WTC11 (cell line): ENCODE measurements around the gene MARCHF7. TPM values are rescaled to one million over a fixed set of nuclear protein-coding genes. Genes with fewer than 3 reads are reported as not detected.

Experiments
- ATAC-seq: fragments of 200-7000 bp; cut with Tn5 transposase; 2 replicates; pipeline ENCODE4 v1.10.0; 2021; ENCODE audit warnings: mild to moderate bottlenecking, moderate library complexity
- CTCF ChIA-PET: fragments of 300-600 bp; sonication (Branson Sonifier 250); formaldehyde crosslinking; loops from one replicate; lab custom pipeline; 2021; ENCODE audit warnings: antibody characterized with exemption; lab: Charles Lee
- POLR2A ChIA-PET: fragments of 350-600 bp; sonication (Branson Sonifier 250); formaldehyde crosslinking; loops from one replicate; lab custom pipeline; 2021; ENCODE audit warnings: antibody characterized with exemption; lab: Charles Lee
- DNase-seq: peaks from one replicate; pipeline ENCODE4 v3.0.0; 2021; ENCODE audit warnings: low spot score
- H3K27ac Mint-ChIP-seq: 2 replicates; pipeline ENCODE4 v1.8.0; 2021; ENCODE audit warnings: mixed read lengths
- H3K27me3 Mint-ChIP-seq: 2 replicates; pipeline ENCODE4 v1.8.0; 2021; ENCODE audit warnings: low read depth, mild to moderate bottlenecking, moderate library complexity, mixed read lengths
- H3K36me3 Mint-ChIP-seq: 2 replicates; pipeline ENCODE4 v1.8.0; 2021; ENCODE audit warnings: mixed read lengths
- H3K4me1 Mint-ChIP-seq: 2 replicates; pipeline ENCODE4 v1.8.0; 2022; ENCODE audit warnings: mixed read lengths
- H3K4me3 Mint-ChIP-seq: 2 replicates; pipeline ENCODE4 v1.8.0; 2021; ENCODE audit warnings: mild to moderate bottlenecking, moderate library complexity, mixed read lengths
- H3K9me3 Mint-ChIP-seq: 2 replicates; pipeline ENCODE4 v1.8.0; 2021; ENCODE audit warnings: mixed read lengths
- AR ChIP-seq: fragments of 250-450 bp; sonication (Bioruptor Pico); IDR thresholded peaks from 2 replicates; pipeline ENCODE4 v1.9.0; 2021; ENCODE audit warnings: mild to moderate bottlenecking
- JUN ChIP-seq: sonication (generic); formaldehyde crosslinking; IDR thresholded peaks from 2 replicates; pipeline ENCODE4 v1.8.0; 2023; ENCODE audit warnings: mild to moderate bottlenecking, missing genetic modification reagents
- NFE2L1 ChIP-seq: sonication (generic); formaldehyde crosslinking; IDR thresholded peaks from 2 replicates; pipeline ENCODE4 v1.8.1; 2023; ENCODE audit warnings: missing genetic modification reagents
- RELA ChIP-seq: sonication (generic); formaldehyde crosslinking; IDR thresholded peaks from 2 replicates; pipeline ENCODE4 v1.8.1; 2022; ENCODE audit warnings: missing genetic modification reagents, mild to moderate bottlenecking, borderline replicate concordance
- SMAD4 ChIP-seq: sonication (generic); formaldehyde crosslinking; IDR thresholded peaks from 2 replicates; pipeline ENCODE4 v1.8.0; 2022; ENCODE audit warnings: mild to moderate bottlenecking, missing genetic modification reagents
- ZNF121 ChIP-seq: sonication (generic); formaldehyde crosslinking; IDR thresholded peaks from 2 replicates; pipeline ENCODE4 v1.8.0; 2023; ENCODE audit warnings: missing genetic modification reagents
- ZNF219 ChIP-seq: sonication (generic); formaldehyde crosslinking; IDR thresholded peaks from 2 replicates; pipeline ENCODE4 v1.8.0; 2023; ENCODE audit warnings: missing genetic modification reagents, mild to moderate bottlenecking, borderline replicate concordance
- ZNF416 ChIP-seq: fragments of 250-450 bp; sonication (Bioruptor Pico); IDR thresholded peaks from 2 replicates; pipeline ENCODE4 v1.9.0; 2021; ENCODE audit warnings: mild to moderate bottlenecking, inconsistent platforms
- ZNF671 ChIP-seq: fragments of 250-450 bp; sonication (Bioruptor Pico); IDR thresholded peaks from 2 replicates; pipeline ENCODE4 v1.8.0; 2021; ENCODE audit warnings: mild to moderate bottlenecking
- total RNA-seq: library from RNA; stranded (reverse); gene quantifications from 3 replicates; pipeline ENCODE4 v1.2.3, GENCODE V29; 2021

MARCHF7 gene
- total RNA-seq, 1 experiment from 2014 or later, result 84.0 TPM

- TF ChIP-seq AR (CRISPR knock-in tag) (no peak), ZNF219 (CRISPR knock-in tag) (no peak), SMAD4 (CRISPR knock-in tag) (no peak)
Measured at GRCh38 chr2:159759577-159759976, 47.3 kb downstream of the MARCHF7 start (continued).

DNA sequence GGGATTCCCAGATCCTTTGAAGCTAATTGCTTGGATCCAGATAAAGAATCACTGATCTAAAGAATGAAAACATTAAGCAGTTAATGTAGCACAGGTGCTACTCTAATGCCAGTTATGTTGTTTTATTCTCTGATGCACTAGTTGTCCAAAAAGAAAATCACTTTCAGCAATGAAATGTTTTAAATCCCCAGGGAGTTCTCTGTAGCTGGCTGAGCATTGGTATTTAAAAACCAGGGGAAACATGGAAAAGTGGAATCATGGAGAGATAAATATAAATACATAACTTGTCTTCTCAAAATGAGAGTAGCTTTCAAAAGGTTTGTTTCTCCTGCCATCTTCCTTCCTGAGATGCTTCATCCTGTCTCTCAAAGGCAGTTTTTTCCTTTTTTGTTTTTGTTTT, 48.0 kb downstream of the MARCHF7 start:
- DNase-seq, result no peak
- no peak overlapping the region for H3K4me3 Mint-ChIP-seq
- H3K36me3 Mint-ChIP-seq, result peaks cover 39% of the 10 kb centered on the region
- H3K27me3 Mint-ChIP-seq, result no peaks in the 10 kb centered on the region
- no peaks in the 10 kb centered on the region for H3K4me1 Mint-ChIP-seq
- H3K9me3 Mint-ChIP-seq, result no peaks in the 10 kb centered on the region
- no peak overlapping the region for H3K27ac Mint-ChIP-seq
- no peak for ATAC-seq
- CTCF ChIA-PET, result no interaction called here
- POLR2A ChIA-PET, result no interaction called here
- TF ChIP-seq ZNF416 (CRISPR knock-in tag), result no peak
- no peak for TF ChIP-seq JUN (CRISPR knock-in tag)
- TF ChIP-seq ZNF671 (CRISPR knock-in tag), result no peak
- no peak for TF ChIP-seq RELA (CRISPR knock-in tag)

DNA sequence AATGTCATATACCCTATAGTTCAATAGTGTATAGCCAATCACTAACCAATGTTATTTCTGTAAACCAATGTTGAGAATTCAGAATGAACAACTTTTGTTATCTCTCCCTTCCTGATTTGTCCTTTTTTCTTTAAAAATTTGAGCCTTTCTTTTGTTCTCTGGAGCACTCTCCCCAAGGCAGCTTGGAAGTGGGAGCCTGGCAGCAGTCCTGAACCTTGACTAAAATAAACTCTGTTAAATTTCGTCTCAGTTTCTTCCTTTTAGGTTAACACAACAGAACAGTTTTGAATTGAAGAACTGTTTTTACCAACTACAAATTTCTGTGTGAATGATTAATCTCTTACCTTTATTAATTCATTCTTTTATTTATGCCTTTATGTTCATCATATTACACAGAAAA, 49.8 kb downstream of the MARCHF7 start:
- H3K9me3 Mint-ChIP-seq, result no peaks in the 10 kb centered on the region
- ChIA-PET CTCF (no interaction called here), POLR2A (no interaction called here)
- H3K36me3 Mint-ChIP-seq, result peaks cover 47% of the 10 kb centered on the region
- DNase-seq (no peak), ATAC-seq (no peak)
- H3K4me1 Mint-ChIP-seq, result no peaks in the 10 kb centered on the region
- H3K4me3 Mint-ChIP-seq, result no peak overlapping the region
- no peak overlapping the region for H3K27ac Mint-ChIP-seq
- no peaks in the 10 kb centered on the region for H3K27me3 Mint-ChIP-seq
- TF ChIP-seq ZNF121 (CRISPR knock-in tag) (no peak), NFE2L1 (CRISPR knock-in tag) (no peak)

Other genes with a start within 250 kb of the MARCHF7 start
- 31.1 to 33.7 TPM (median 33.0 TPM) in 3 replicates for gene BAZ2B, start 96.0 kb upstream of the MARCHF7 start, total RNA-seq
- 1.4 to 2.5 TPM (median 1.8 TPM) in 3 replicates for gene CD302, start 85.7 kb downstream of the MARCHF7 start, total RNA-seq
- 1.9 to 3.3 TPM (median 2.6 TPM) in 3 replicates for gene LY75, start 192.2 kb downstream of the MARCHF7 start, total RNA-seq